H7 (cell line): ENCODE data around the gene FAM221B. TPM values are rescaled to one million over a fixed set of nuclear protein-coding genes. Genes with fewer than 3 reads are reported as not detected.

Experiments
- DNase-seq: peaks from one replicate; pipeline ENCODE4 v3.0.0; 2012
- H3K27me3 ChIP-seq: 2 replicates; pipeline ENCODE4 v1.6.0; 2011; ENCODE audit warnings: mild to moderate bottlenecking, low read length; ENCODE audit not compliant: control insufficient read depth, insufficient read depth
- H3K36me3 ChIP-seq: replicated peaks from 2 replicates; pipeline ENCODE4 v1.5.1; 2011; ENCODE audit warnings: low read length; ENCODE audit not compliant: control insufficient read depth, insufficient read depth
- H3K4me3 ChIP-seq: 2 replicates; pipeline ENCODE4 v1.5.1; 2011; ENCODE audit warnings: low read depth, mild to moderate bottlenecking, control low read depth, low read length, moderate library complexity; ENCODE audit not compliant: insufficient read depth
- total RNA-seq: library from RNA; depleted of rRNA; stranded (reverse); fragments of >200 nt; shearing (Covaris generic); gene quantifications from 2 replicates; pipeline ENCODE4 v1.2.3, GENCODE V29; 2014

Gene FAM221B
- total RNA-seq, 1 experiment from 2014 or later, result not detected

DNA sequence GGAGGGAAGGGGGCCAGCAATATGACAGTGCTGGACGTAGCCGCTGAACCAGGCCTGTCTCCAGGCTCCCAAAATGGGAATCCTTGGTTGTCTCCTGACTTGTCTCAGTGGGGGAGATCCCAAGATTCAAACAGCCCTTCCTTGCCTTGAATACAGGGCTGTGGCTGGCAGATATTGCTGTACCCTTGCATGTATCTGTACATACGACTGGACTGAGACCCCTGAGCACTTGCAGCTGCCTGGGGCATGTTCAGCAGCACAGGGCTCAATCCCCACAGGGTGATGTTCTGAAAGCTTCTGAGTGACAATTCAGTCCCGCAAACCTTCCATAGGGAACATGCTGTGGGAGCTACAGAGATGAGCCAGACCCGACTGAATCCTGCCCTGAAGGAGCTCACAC, 28.4 kb upstream of the FAM221B start:
- Histone ChIP-seq H3K4me3 (no peak overlapping the region), H3K27me3 (peaks cover 2% of the 10 kb centered on the region; the same call in 1 of the 2 replicates), H3K36me3 (no peaks in the 10 kb centered on the region; the same call in 1 of the 2 replicates)
- DNase-seq, result no peak

- Histone ChIP-seq H3K36me3 (no peaks in the 10 kb centered on the region; the same call in 1 of the 2 replicates), H3K27me3 (no peaks in the 10 kb centered on the region; the same call in 1 of the 2 replicates), H3K4me3 (no peak overlapping the region)
- no peak for DNase-seq
Observed at GRCh38 chr9:35856206-35856605, 27.7 kb upstream of the FAM221B start.

GRCh38 chr9:35854091-35854762, 25.7 kb upstream of the FAM221B start:
- no peak for DNase-seq
- H3K27me3 ChIP-seq, result no peaks in the 10 kb centered on the region; the same call in 1 of the 2 replicates

GRCh38 chr9:35852876-35853865, 24.6 kb upstream of the FAM221B start:
- DNase-seq, result no peak
- H3K27me3 ChIP-seq, result no peaks in the 10 kb centered on the region; the same call in 1 of the 2 replicates
- no peak overlapping the region for H3K4me3 ChIP-seq
- H3K36me3 ChIP-seq, result no peaks in the 10 kb centered on the region; the same call in 1 of the 2 replicates

More at GRCh38 chr9:35854091-35854762, 25.7 kb upstream of the FAM221B start:
- H3K4me3 ChIP-seq, result no peak overlapping the region
- H3K36me3 ChIP-seq, result no peaks in the 10 kb centered on the region; the same call in 1 of the 2 replicates

DNA sequence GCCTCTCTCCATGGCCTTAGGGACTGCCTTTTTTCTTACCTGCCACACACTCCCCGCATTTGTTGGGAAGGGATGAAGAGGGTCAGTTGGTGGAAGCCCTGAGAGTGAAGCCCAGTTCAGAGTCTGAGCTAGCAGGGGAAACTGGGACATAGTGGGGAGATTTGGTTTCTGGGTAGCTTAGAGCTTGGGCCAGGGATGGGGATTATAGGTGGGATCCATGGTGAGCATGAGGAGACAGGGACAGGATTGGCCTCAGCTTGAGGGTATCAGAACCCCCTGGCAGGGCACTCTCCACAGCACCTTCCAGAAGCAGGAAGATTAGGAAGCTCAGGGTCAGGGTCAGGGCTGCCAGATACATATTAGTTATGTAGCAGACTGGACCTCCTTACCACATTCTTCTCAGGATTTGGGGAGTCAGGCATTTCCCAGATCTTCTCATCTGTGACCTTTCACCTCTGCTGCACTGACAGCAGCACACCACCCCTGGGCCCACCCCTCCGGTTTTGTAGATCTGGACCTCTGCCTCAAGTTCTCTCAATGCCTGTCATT, 23.8 kb upstream of the FAM221B start:
- Histone ChIP-seq H3K27me3 (peaks cover under 1% of the 10 kb centered on the region; the same call in 1 of the 2 replicates), H3K4me3 (no peak overlapping the region), H3K36me3 (no peaks in the 10 kb centered on the region; the same call in 1 of the 2 replicates)
- no peak for DNase-seq

DNA sequence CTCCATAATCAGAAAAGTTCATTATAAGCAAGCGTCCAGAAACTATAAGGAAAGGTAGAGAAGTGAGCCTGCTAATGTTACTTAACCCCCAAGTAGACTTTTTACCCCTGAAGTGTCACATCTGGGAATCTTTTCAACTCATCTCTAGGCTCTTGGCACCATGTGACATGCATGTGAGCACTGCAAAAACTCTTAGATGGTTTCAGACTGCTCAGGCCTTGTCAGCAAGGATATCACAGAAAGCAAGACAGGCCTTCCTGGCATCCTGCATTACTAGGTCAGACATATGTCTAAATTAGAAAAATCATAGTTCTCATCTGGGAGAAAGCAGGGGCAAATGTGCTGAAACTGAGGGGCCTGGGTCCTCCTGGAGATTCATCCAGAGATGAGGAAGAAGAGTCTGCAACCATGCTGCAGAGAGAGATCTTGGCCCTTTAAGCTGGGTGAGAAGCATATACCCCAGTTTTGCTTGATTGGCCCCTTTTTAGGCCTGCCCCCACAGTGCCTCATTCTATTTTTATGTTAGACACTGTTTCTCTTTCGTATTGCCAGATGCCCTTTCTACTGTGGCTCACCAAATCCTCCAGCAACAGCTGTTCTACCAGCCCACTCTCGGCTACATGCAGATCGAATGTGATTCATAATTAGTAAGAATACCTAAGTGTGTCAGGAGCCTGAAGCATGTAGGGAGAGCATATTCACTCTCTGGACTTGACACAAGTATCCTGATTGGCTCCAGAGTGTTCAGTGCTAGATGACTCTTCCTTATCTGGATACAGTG, 19.4 kb upstream of the FAM221B start:
- Histone ChIP-seq H3K4me3 (no peak overlapping the region), H3K27me3 (peaks cover 19% of the 10 kb centered on the region; the same call in 1 of the 2 replicates), H3K36me3 (no peaks in the 10 kb centered on the region; the same call in 1 of the 2 replicates)
- DNase-seq, result no peak

DNA sequence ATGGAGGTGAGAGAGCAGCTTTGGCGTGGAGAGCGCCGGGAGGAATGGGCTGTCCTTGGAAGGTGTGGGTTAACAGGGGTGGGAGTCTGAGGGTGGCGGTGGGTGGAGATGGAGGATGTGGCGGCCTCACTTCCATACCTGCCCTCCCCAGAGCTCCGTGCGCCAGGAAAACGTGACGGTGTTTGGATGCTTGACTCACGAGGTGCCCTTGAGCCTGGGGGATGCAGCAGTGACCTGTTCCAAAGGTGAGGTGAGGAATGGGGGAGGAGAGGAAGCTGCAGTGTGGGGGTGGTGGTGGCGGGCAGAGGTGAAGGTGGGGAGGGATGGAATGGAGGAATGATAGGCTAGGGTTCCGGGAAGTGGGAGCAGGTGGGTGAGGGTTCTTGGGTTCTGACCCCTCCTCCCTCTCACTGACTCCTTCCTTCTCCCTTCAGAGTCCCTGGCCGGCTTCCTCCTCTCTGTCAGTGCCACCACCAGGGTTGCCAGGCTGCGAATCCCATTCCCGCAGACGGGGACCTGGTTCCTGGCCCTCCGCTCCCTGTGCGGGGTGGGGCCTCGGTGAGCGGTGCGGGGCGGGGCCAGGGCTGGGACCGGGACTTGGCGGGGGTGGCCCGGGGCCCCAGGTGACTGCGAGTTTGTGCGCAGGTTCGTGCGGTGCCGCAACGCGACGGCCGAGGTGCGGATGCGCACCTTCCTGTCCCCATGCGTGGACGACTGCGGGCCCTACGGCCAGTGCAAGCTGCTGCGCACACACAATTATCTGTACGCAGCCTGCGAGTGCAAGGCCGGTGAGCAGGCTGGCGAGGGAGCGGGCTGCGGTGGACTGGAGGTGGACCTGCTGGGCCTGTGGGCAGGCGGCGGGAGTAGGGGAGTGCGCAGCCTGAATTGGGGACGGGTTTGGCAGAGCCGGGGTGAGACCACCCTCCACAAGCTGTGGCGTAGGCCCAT, 17.6 kb upstream of the FAM221B start:
- H3K4me3 ChIP-seq, result peak overlapping the region; percentile 64
- DNase-seq, result peak; percentile 93

DNA sequence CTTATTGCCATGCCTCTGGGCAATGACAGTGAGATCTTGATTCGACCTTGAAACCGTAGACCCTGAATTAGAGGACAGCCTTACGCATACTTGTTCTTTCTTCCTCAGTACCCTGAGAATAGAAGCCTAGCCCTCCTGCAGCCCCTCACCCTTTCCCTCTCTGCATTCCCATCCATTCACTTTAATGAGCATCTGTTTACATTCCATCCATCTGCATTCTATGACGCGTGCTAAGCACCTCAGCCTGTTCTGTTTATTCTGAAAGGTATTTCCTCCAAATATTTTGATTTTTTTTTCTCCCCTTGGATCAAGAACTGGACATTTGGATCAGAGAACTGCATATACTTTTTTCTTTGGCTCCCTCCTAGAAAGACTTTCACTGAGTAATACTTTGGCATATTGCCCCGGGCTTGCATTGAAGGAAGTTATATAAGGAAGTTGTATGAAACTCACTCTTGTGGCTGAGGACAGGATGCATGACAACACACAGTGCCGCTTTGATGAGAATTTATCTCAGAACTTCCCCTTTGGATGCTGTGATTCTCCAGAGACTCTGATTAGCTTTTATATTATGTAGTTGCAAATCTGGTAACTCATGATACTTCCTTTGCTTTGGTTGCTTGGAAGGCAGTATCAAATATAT, 16.2 kb upstream of the FAM221B start:
- peaks cover 19% of the 10 kb centered on the region; the same call in 1 of the 2 replicates for H3K27me3 ChIP-seq
- H3K4me3 ChIP-seq, result no peak overlapping the region
- no peaks in the 10 kb centered on the region; the same call in 1 of the 2 replicates for H3K36me3 ChIP-seq
- DNase-seq, result peak; percentile 64

More for the DNA sequence above, 17.6 kb upstream of the FAM221B start:
- Histone ChIP-seq H3K36me3 (no peaks in the 10 kb centered on the region; the same call in 1 of the 2 replicates), H3K27me3 (peaks cover 19% of the 10 kb centered on the region; the same call in 1 of the 2 replicates)

- no peak for DNase-seq
- H3K36me3 ChIP-seq, result no peaks in the 10 kb centered on the region; the same call in 1 of the 2 replicates
- peaks cover 19% of the 10 kb centered on the region; the same call in 1 of the 2 replicates for H3K27me3 ChIP-seq
- no peak overlapping the region for H3K4me3 ChIP-seq
Observed at GRCh38 chr9:35842795-35843194, 14.3 kb upstream of the FAM221B start.

- H3K4me3 ChIP-seq, result no peak overlapping the region
- H3K36me3 ChIP-seq, result no peaks in the 10 kb centered on the region; the same call in 1 of the 2 replicates
- no peak for DNase-seq
- H3K27me3 ChIP-seq, result peaks cover 17% of the 10 kb centered on the region; the same call in 1 of the 2 replicates
Observed at GRCh38 chr9:35842020-35842745, 13.7 kb upstream of the FAM221B start.

- no peak for DNase-seq
- peaks cover 11% of the 10 kb centered on the region; the same call in 1 of the 2 replicates for H3K27me3 ChIP-seq
- H3K36me3 ChIP-seq, result no peaks in the 10 kb centered on the region; the same call in 1 of the 2 replicates
- no peak overlapping the region for H3K4me3 ChIP-seq
Observed at GRCh38 chr9:35841645-35841900, 13.0 kb upstream of the FAM221B start.
